GM21515 (cell line): ENCODE measurements around the gene APOBEC2.
A peak's percentile ranks its signal among the peaks of the same experiment; 100 is the strongest.
"Not testable (repeated sequence)": the region's sequence is repeated elsewhere in the genome, so short reads cannot be mapped to it uniquely, and the experiment has no call there.

Experiments
- ATAC-seq: cut with Tn5 transposase; IDR thresholded peaks from one replicate; pipeline ENCODE4 v1.9.1; 2021; ENCODE audit not compliant: unreplicated experiment

APOBEC2 gene

GRCh38 chr6:41053041-41053440 is at the start of gene APOBEC2:
Gene APOBEC2, plus strand, starts transcription at chr6:41053202. Its CDS starts 146 bp downstream, at chr6:41053348.
- ATAC-seq: no peak

- not testable (repeated sequence) for ATAC-seq
Observed at GRCh38 chr6:41006217-41006616, 46.8 kb upstream of the APOBEC2 start.

- ATAC-seq: not testable (repeated sequence)
Observed at GRCh38 chr6:41006980-41007379, 46.0 kb upstream of the APOBEC2 start.

GRCh38 chr6:41008011-41008410 is 45.0 kb upstream of the APOBEC2 start:
- ATAC-seq: no peak

GRCh38 chr6:41009669-41010068 is 43.3 kb upstream of the APOBEC2 start:
- ATAC-seq: no peak

- no peak for ATAC-seq
Observed at GRCh38 chr6:41011673-41012072, 41.3 kb upstream of the APOBEC2 start.

GRCh38 chr6:41013466-41014153 is 39.4 kb upstream of the APOBEC2 start:
- ATAC-seq: no peak

- ATAC-seq: no peak
Observed at GRCh38 chr6:41014780-41015179, 38.2 kb upstream of the APOBEC2 start.

- not testable (repeated sequence) for ATAC-seq
Observed at GRCh38 chr6:41015860-41016259, 37.1 kb upstream of the APOBEC2 start.

GRCh38 chr6:41017663-41018062 is 35.3 kb upstream of the APOBEC2 start:
- ATAC-seq: no peak

- ATAC-seq: no peak
Observed at GRCh38 chr6:41021832-41022231, 31.2 kb upstream of the APOBEC2 start.

- no peak for ATAC-seq
Observed at GRCh38 chr6:41022294-41022693, 30.7 kb upstream of the APOBEC2 start.

- no peak for ATAC-seq
Observed at GRCh38 chr6:41023114-41023513, 29.9 kb upstream of the APOBEC2 start.

- no peak for ATAC-seq
Observed at GRCh38 chr6:41025966-41026530, 27.0 kb upstream of the APOBEC2 start.

- no peak for ATAC-seq
Observed at GRCh38 chr6:41027241-41027640, 25.8 kb upstream of the APOBEC2 start.

GRCh38 chr6:41027799-41028560 is 25.0 kb upstream of the APOBEC2 start:
- peak; percentile 90 for ATAC-seq

GRCh38 chr6:41028561-41029412 is 24.2 kb upstream of the APOBEC2 start:
- ATAC-seq: peak; percentile 34

- no peak for ATAC-seq
Observed at GRCh38 chr6:41032830-41033229, 20.2 kb upstream of the APOBEC2 start.

GRCh38 chr6:41033776-41034175 is 19.2 kb upstream of the APOBEC2 start:
- no peak for ATAC-seq

GRCh38 chr6:41036186-41036585 is 16.8 kb upstream of the APOBEC2 start:
- no peak for ATAC-seq

GRCh38 chr6:41036601-41037000 is 16.4 kb upstream of the APOBEC2 start:
- ATAC-seq: no peak
